NCI-H2081 treated with DMSO at 0.1 percent for 48 hours (cell line): ENCODE results near the gene KRT86.
A peak's percentile ranks its signal among the peaks of the same experiment; 100 is the strongest.
"Not testable (repeated sequence)": the region's sequence is repeated elsewhere in the genome, so short reads cannot be mapped to it uniquely, and the experiment has no call there.

Experiments
- DNase-seq: peaks from one replicate; lab custom pipeline; 2025; lab: John Stamatoyannopoulos, UW

The KRT86 gene

GRCh38 chr12:52336641-52337040 is 62.2 kb downstream of the KRT86 start:
- no peak for DNase-seq

- DNase-seq = no peak
Observed at GRCh38 chr12:52337054-52337453, 62.6 kb downstream of the KRT86 start.

- no peak for DNase-seq
Observed at GRCh38 chr12:52338241-52338960, 64.0 kb downstream of the KRT86 start.

GRCh38 chr12:52341066-52341580 is 66.7 kb downstream of the KRT86 start:
- no peak for DNase-seq

- no peak for DNase-seq
Observed at GRCh38 chr12:52342781-52343490, 68.5 kb downstream of the KRT86 start.

GRCh38 chr12:52343550-52343949 is 69.1 kb downstream of the KRT86 start:
- DNase-seq = no peak

- no peak for DNase-seq
Observed at GRCh38 chr12:52344111-52344510, 69.7 kb downstream of the KRT86 start.

GRCh38 chr12:52345041-52345440 is 70.6 kb downstream of the KRT86 start:
- DNase-seq = not testable (repeated sequence)

- no peak for DNase-seq
Observed at GRCh38 chr12:52346593-52346992, 72.1 kb downstream of the KRT86 start.

GRCh38 chr12:52347016-52347415 is 72.6 kb downstream of the KRT86 start:
- no peak for DNase-seq

- no peak for DNase-seq
Observed at GRCh38 chr12:52347551-52348510, 73.4 kb downstream of the KRT86 start.

GRCh38 chr12:52349196-52349595 is 74.8 kb downstream of the KRT86 start:
- DNase-seq = no peak

GRCh38 chr12:52350021-52350620 is 75.7 kb downstream of the KRT86 start:
- DNase-seq = no peak

GRCh38 chr12:52350786-52351185 is 76.3 kb downstream of the KRT86 start:
- no peak for DNase-seq

- DNase-seq = no peak
Observed at GRCh38 chr12:52351196-52352059, 77.0 kb downstream of the KRT86 start.

- no peak for DNase-seq
Observed at GRCh38 chr12:52352951-52353350, 78.5 kb downstream of the KRT86 start.

- DNase-seq = no peak
Observed at GRCh38 chr12:52353766-52354165, 79.3 kb downstream of the KRT86 start.

GRCh38 chr12:52354200-52354599 is 79.8 kb downstream of the KRT86 start:
- peak; percentile 3 for DNase-seq

GRCh38 chr12:52355176-52355575 is 80.7 kb downstream of the KRT86 start:
- no peak for DNase-seq

- no peak for DNase-seq
Observed at GRCh38 chr12:52356031-52356761, 81.8 kb downstream of the KRT86 start.
